ENCODE measurements around the gene PRPF6. TPM values are rescaled to one million over a fixed set of nuclear protein-coding genes. Genes with fewer than 3 reads are reported as not detected.
"Not testable (repeated sequence)": the region's sequence is repeated elsewhere in the genome, so short reads cannot be mapped to it uniquely, and the experiment has no call there.

PRPF6 gene
- polyA plus RNA-seq, 5 donors, result 64.3 to 87.1 (median 75.6) TPM

- no peak for DNase-seq
Measured at GRCh38 chr20:63958964-63959698, 21.8 kb upstream of the PRPF6 start.

- no peak for DNase-seq
Measured at GRCh38 chr20:63959699-63960075, 21.2 kb upstream of the PRPF6 start.

- not testable (repeated sequence) for DNase-seq
Measured at GRCh38 chr20:63960654-63961621, 20.0 kb upstream of the PRPF6 start.

GRCh38 chr20:63961664-63962425 is 19.1 kb upstream of the PRPF6 start:
- DNase-seq, result no peak

- DNase-seq, result no peak
Measured at GRCh38 chr20:63962426-63963347, 18.2 kb upstream of the PRPF6 start.

- DNase-seq, result no peak
Measured at GRCh38 chr20:63963348-63963741, 17.6 kb upstream of the PRPF6 start.

- DNase-seq, result no peak
Measured at GRCh38 chr20:63963784-63964301, 17.1 kb upstream of the PRPF6 start.

GRCh38 chr20:63964412-63964811 is 16.5 kb upstream of the PRPF6 start:
- no peak for DNase-seq

- DNase-seq, result no peak
Measured at GRCh38 chr20:63966172-63966943, 14.6 kb upstream of the PRPF6 start.

GRCh38 chr20:63966944-63967322 is 14.0 kb upstream of the PRPF6 start:
- no peak for DNase-seq

- no peak for DNase-seq
Measured at GRCh38 chr20:63967330-63968135, 13.4 kb upstream of the PRPF6 start.

GRCh38 chr20:63968136-63968927 is 12.6 kb upstream of the PRPF6 start:
- no peak for DNase-seq

- no peak for DNase-seq
Measured at GRCh38 chr20:63968928-63969760, 11.8 kb upstream of the PRPF6 start.

- DNase-seq, result peak in 1 of 2 donors; percentile 78
Measured at GRCh38 chr20:63969838-63970713, 10.9 kb upstream of the PRPF6 start, which contains the start of gene ZNF512B. ZNF512B (minus strand) TSS chr20:63969930; CDS start chr20:63967950, 1,980 bp downstream.

GRCh38 chr20:63970714-63971431 is 10.1 kb upstream of the PRPF6 start:
- DNase-seq, result no peak
